ENCODE measurements around the gene CNKSR2.
A peak's percentile ranks its signal among the peaks of the same experiment; 100 is the strongest.

The CNKSR2 gene

GRCh38 chrX:21678048-21678612 lies 303.9 kb downstream of the CNKSR2 start:
- Histone ChIP-seq H3K27ac (ENCODE audit: low read length) (no peak overlapping the region), H3K4me3 (ENCODE audit: low read length) (no peak overlapping the region), H3K27me3 (ENCODE audit: low read depth, low read length) (no peaks in the 10 kb centered on the region), H3K36me3 (replicated peaks; ENCODE audit: low read depth, low read length) (no peaks in the 10 kb centered on the region), H3K4me2 (ENCODE audit: low read length) (no peak overlapping the region), H2AFZ (ENCODE audit: low read depth, low read length) (no peak overlapping the region), H3K9ac (ENCODE audit: low read length) (no peak overlapping the region), H3K9me3 (ENCODE audit: insufficient read depth, low read length) (no peaks in the 10 kb centered on the region), H3K79me2 (ENCODE audit: low read length) (no peaks in the 10 kb centered on the region), H3K4me1 (ENCODE audit: low read length) (no peaks in the 10 kb centered on the region), H4K20me1 (ENCODE audit: insufficient read depth, low read length) (no peaks in the 10 kb centered on the region)
- TF ChIP-seq CTCF (IDR thresholded peaks at IDR 0.05; ENCODE audit: low read depth, low read length) (no peak), EZH2phosphoT487 (IDR thresholded peaks at IDR 0.05; ENCODE audit: low read depth) (no peak)

GRCh38 chrX:21683941-21684340 lies 309.7 kb downstream of the CNKSR2 start:
- Histone ChIP-seq H3K9ac (ENCODE audit: low read length) (no peak overlapping the region), H3K79me2 (ENCODE audit: low read length) (no peaks in the 10 kb centered on the region), H3K27ac (ENCODE audit: low read length) (no peak overlapping the region), H3K4me1 (ENCODE audit: low read length) (no peaks in the 10 kb centered on the region), H3K4me2 (ENCODE audit: low read length) (no peak overlapping the region), H3K4me3 (ENCODE audit: low read length) (no peak overlapping the region), H4K20me1 (ENCODE audit: insufficient read depth, low read length) (no peaks in the 10 kb centered on the region), H2AFZ (ENCODE audit: low read depth, low read length) (no peak overlapping the region), H3K9me3 (ENCODE audit: insufficient read depth, low read length) (no peaks in the 10 kb centered on the region), H3K36me3 (replicated peaks; ENCODE audit: low read depth, low read length) (no peaks in the 10 kb centered on the region), H3K27me3 (ENCODE audit: low read depth, low read length) (no peaks in the 10 kb centered on the region)
- no peak for TF ChIP-seq EZH2phosphoT487 (IDR thresholded peaks at IDR 0.05; ENCODE audit: low read depth)
- no peak for TF ChIP-seq CTCF (IDR thresholded peaks at IDR 0.05; ENCODE audit: low read depth, low read length)

GRCh38 chrX:21691512-21692018 lies 317.3 kb downstream of the CNKSR2 start:
- no peak overlapping the region for H3K9ac ChIP-seq (ENCODE audit: low read length)
- H3K36me3 ChIP-seq (replicated peaks; ENCODE audit: low read depth, low read length): no peaks in the 10 kb centered on the region
- H3K4me2 ChIP-seq (ENCODE audit: low read length): no peak overlapping the region
- H3K9me3 ChIP-seq (ENCODE audit: insufficient read depth, low read length): no peaks in the 10 kb centered on the region
- peaks cover 7% of the 10 kb centered on the region for H3K4me1 ChIP-seq (ENCODE audit: low read length)
- no peak overlapping the region for H3K27ac ChIP-seq (ENCODE audit: low read length)
- TF ChIP-seq EZH2phosphoT487 (IDR thresholded peaks at IDR 0.05; ENCODE audit: low read depth): no peak
- H3K79me2 ChIP-seq (ENCODE audit: low read length): no peaks in the 10 kb centered on the region
- H2AFZ ChIP-seq (ENCODE audit: low read depth, low read length): no peak overlapping the region
- H3K4me3 ChIP-seq (ENCODE audit: low read length): no peak overlapping the region
- H3K27me3 ChIP-seq (ENCODE audit: low read depth, low read length): no peaks in the 10 kb centered on the region
- no peaks in the 10 kb centered on the region for H4K20me1 ChIP-seq (ENCODE audit: insufficient read depth, low read length)

- Histone ChIP-seq H2AFZ (ENCODE audit: low read depth, low read length) (no peak overlapping the region), H3K4me2 (ENCODE audit: low read length) (peak overlapping the region; percentile 31), H3K36me3 (replicated peaks; ENCODE audit: low read depth, low read length) (no peaks in the 10 kb centered on the region), H3K4me3 (ENCODE audit: low read length) (no peak overlapping the region), H3K4me1 (ENCODE audit: low read length) (peaks cover 11% of the 10 kb centered on the region), H3K9me3 (ENCODE audit: insufficient read depth, low read length) (no peaks in the 10 kb centered on the region), H3K79me2 (ENCODE audit: low read length) (no peaks in the 10 kb centered on the region), H4K20me1 (ENCODE audit: insufficient read depth, low read length) (no peaks in the 10 kb centered on the region), H3K27ac (ENCODE audit: low read length) (no peak overlapping the region), H3K27me3 (ENCODE audit: low read depth, low read length) (no peaks in the 10 kb centered on the region), H3K9ac (ENCODE audit: low read length) (no peak overlapping the region)
- TF ChIP-seq EZH2phosphoT487 (IDR thresholded peaks at IDR 0.05; ENCODE audit: low read depth) (no peak), CTCF (IDR thresholded peaks at IDR 0.05; ENCODE audit: low read depth, low read length) (no peak)
Observed at GRCh38 chrX:21698272-21698671, 324.1 kb downstream of the CNKSR2 start.

All from OCI-LY3 (cell line).